GM19372 (cell line): Measurements from ENCODE around the gene CILP2.

Source experiments
- ATAC-seq: cut with Tn5 transposase; IDR thresholded peaks from one replicate; pipeline ENCODE4 v1.9.1; 2021; ENCODE audit warnings: mild to moderate bottlenecking, low read depth, moderate library complexity; ENCODE audit not compliant: unreplicated experiment

Gene CILP2

GRCh38 chr19:19562665-19563347, 24.7 kb downstream of the CILP2 start:
- ATAC-seq: no peak

DNA sequence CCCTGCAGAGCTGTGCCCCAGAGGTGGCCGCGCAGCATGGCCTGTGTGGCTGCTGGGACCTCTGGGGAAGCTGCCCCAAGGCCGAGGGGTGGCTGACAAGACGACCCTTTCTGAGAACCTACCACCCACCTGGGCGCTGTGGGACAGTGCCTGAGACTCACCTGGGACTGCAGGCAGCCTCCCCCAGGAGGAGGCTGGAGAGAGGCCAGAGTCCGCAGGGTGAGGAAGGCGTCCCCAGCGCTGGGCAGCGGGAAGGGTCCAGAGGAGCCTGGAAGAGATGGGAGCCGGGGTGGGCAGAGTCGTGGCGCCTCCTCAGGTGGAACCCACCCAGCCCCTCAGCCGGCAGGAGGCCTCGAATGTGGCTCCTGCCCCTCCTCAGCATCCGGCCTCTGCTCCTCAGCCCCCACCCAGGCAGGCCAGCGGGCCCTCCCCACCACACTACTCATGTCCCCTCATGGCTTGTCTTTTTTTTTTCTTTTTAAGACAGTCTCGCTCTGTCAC, 25.3 kb downstream of the CILP2 start:
- no peak for ATAC-seq

DNA sequence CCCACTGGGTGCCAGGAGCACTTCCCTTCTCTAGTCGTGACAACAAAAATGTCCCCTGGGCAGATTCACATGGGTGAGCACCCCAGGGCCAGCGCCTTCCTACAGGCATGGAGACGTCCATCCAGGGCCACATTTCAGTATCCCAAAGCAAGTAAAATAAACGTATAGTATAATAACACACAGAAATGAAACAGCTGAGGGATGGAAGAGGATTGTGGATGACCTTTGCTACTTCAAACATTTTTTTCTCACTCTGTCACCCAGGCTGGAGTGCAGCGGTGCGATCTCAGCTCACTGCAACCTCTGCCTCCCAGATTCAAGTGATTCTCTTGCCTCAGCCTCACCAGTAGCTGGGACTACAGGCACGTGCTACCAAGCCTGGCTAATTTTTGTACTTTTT, 28.2 kb downstream of the CILP2 start:
- no peak for ATAC-seq

- ATAC-seq: no peak
Observed at GRCh38 chr19:19567391-19567790, 29.3 kb downstream of the CILP2 start.

DNA sequence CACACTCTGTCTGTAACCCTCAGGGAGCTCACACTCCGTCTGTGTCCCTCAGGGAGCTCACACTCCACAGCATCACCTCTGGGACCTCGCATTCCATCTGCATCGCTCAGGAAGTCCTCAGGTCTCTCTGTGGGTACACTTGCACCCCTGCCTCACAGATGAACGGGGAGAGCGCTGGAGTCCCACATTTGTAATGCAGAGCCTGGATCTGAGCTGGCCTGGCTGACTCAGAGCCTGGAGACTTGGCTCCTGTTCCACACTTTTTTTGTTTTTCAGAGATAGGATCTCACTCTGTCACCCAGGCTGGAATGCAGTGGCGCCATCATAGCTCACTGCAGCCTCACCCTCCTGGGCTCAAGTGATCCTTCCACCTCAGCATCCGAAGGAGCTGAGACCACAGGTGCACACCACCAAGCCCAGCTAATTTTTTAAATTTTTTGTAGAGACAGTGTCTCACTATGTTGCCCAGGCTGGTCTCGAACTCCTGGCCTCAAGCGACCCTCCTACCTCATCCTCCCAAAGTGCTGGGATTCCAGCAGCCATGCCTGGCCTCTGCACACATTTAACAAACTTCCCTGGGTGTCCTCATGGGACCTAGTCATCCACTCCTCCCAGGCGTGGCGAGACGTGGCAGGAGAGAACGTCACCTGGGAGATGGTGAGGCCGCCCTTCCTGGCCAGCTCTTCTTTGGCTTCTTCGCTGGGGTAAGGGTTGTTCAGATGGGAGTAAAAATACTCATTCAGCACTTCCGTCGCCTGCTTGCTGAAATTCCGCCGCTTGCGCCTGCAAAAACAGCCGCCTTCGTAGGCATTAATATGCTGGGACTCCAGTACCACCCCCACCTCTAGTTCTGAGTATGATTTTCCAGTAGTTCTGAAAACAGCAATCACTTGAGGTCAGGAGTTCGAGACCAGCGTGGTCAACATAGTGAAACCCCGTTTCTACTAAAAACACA, 31.0 kb downstream of the CILP2 start:
- no peak for ATAC-seq

GRCh38 chr19:19570571-19570970, 32.5 kb downstream of the CILP2 start:
- no peak for ATAC-seq

DNA sequence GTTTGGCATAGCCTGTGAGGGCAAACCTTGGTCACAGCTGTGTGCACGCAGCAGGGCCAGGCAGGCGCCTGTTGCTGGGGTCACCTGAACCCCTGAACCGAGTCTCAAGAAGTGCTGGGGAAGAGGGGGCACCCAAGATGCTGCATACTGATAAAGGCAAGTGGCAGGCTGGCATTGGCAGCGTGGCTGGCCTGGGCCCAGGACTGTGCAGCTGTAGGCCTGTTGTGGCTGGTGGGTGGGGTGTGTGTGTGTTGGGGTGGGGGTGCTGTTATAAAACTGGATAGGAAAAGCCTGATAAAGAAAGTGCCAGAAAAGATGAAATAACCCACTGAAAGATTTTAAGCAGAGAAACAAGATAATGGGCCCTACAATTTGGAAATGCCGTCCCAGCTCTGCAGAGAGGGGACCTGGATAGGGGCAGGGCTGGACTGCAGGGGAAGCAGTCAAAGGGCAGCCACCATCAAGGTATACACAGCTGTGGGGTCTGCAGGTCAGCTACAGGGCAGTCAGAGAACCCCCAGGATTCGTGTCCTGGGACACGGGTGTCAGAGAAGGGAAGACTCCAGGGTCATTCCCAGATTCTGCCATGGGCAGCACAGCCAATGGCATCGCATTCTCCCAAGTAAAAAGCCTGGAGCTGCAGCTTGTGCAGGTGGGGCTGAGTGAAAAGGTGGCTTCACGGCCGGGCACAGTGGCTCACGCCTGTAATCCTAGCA, 33.2 kb downstream of the CILP2 start:
- no peak for ATAC-seq

GRCh38 chr19:19575411-19575810, 37.3 kb downstream of the CILP2 start:
- no peak for ATAC-seq

DNA sequence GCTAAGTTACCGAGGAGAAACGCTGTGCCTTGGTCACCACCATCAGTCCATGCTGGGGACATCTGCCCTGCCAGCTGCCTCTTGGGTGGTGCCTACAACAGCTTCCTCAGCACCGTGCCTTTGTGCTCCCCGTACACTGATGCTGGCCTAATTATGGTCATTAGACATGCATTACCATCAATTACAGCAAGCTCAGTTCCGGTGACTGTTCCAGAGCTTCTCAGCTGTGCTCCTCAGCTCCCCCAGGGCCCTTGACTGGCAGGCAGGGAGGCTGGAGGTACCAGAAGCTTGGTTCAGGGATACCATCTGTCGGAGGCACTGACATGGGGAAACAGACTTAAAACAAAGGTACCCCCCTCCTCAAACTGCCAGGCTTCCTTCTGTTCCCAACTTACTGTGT, 40.2 kb downstream of the CILP2 start:
- ATAC-seq: no peak

- ATAC-seq: no peak
Observed at GRCh38 chr19:19579533-19580361, 41.7 kb downstream of the CILP2 start.

DNA sequence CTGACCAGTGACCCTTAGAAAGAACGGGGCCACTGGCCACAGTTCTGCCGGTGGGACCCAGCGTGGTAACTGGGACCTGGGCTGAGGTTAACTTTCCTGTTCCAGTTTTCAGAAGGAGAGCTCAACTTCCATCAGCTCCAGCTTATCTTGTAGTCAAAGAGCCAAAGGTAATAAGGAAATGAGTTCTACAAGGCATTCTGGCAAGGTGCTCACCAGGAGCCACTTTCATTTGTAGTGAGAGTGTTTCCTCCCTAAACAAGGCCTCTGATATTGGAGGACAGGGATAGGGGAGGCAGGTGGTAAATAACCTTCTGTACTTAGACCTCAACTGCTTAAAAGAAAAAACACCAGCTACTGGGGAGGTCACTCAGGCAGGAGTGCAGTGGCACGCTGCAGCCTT, 42.4 kb downstream of the CILP2 start:
- no peak for ATAC-seq

GRCh38 chr19:19581391-19581790, 43.3 kb downstream of the CILP2 start:
- no peak for ATAC-seq

DNA sequence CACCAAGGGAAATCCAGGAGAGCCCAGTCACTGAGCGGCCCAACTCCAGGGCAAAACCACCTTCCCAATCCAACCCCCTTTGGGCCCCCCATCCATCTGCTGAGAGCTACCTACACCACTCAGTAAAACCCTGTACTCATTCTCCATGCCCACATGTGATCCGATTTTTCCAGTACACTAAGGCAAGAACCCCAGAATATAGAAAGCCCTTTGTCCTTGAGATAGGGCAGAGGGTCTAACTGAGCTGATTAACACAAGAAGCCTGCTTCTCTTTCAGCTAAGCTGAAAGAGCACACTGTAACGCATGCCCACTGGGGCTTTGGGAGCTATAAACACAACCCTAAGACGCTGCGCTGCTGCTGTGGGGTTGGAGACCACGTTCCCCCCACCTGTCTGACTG, 44.4 kb downstream of the CILP2 start:
- ATAC-seq: no peak

DNA sequence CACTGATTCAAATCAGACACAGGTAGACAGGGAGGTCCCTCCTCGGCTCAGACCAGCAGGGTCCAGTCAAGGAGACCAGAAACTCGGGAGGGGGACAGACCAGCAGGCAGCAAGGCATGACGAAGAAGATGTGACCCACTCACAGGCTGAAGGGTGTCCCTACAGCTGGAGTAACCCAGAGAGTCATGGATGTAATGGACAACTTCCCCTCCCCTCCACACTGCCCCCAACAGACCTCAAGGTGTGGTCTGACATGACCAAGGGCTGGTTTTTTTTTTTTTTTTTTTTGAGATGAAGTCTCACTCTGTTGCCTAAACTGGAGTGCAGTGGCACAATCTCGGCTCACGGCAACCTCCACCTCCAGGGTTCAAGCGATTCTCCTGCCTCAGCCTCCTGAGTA, 46.3 kb downstream of the CILP2 start:
- ATAC-seq: no peak

- ATAC-seq: no peak
Observed at GRCh38 chr19:19587771-19588170, 49.7 kb downstream of the CILP2 start.

DNA sequence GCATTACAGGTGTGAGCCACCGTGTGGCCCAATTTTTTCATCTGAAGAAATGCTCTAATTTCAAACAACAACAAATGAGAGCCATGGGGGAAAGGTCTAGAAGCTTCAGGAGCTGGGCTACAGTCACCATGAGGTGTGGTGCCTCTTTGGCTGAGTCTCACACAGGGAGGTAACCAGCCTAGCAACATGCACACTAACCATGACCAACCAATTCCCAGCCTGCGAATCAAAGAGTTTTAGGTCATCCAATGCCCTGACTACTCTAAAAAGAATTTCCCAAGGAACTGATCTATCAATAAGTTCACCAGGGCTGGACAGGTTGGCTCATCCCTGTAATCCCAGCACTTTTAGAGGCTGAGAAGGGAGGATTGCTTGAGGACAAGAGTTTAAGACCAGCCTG, 50.5 kb downstream of the CILP2 start:
- ATAC-seq: no peak

DNA sequence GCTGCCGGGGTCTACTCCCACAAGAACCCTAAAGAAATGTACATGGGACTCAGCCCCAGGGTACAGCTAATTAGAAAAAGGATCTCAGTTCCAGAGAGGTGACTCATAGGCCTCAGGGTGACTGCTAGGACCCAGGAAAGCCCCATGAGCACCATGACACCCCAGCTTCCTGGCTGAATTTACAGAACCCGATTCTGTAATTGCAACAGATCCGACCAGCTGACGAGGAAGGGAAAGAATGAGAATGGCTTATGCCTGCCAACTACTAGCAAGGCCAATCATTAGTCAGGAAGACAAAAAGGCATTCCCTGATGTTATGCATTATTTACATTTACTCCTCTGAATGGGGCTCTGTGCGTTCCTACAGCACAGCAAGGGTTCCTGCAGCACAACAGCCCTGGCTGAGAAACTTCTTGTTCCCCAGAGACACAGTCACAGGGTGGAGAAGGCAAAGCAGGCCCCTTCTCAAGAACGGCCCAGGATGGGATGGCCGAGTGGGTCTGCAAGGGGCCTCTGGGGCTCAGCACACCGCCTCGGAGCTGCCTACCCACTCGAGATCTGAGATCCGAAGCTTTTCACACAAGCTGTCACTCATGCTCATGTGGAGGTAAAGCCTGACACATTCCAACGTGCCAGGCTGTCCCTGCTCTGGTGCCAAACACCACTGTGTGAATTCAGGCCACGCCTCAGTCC, 53.2 kb downstream of the CILP2 start:
- ATAC-seq: no peak

- ATAC-seq: no peak
Observed at GRCh38 chr19:19592690-19593089, 54.6 kb downstream of the CILP2 start.

GRCh38 chr19:19594381-19594780, 56.3 kb downstream of the CILP2 start:
- ATAC-seq: no peak
